Measurements from ENCODE around the gene ACRBP.

The ACRBP gene

GRCh38 chr12:6647083-6647604 lies at the start of gene ACRBP:
ACRBP (minus strand) TSS chr12:6647432; CDS start chr12:6647366, 66 bp downstream.
- DNase-seq = peak; percentile 76

DNA sequence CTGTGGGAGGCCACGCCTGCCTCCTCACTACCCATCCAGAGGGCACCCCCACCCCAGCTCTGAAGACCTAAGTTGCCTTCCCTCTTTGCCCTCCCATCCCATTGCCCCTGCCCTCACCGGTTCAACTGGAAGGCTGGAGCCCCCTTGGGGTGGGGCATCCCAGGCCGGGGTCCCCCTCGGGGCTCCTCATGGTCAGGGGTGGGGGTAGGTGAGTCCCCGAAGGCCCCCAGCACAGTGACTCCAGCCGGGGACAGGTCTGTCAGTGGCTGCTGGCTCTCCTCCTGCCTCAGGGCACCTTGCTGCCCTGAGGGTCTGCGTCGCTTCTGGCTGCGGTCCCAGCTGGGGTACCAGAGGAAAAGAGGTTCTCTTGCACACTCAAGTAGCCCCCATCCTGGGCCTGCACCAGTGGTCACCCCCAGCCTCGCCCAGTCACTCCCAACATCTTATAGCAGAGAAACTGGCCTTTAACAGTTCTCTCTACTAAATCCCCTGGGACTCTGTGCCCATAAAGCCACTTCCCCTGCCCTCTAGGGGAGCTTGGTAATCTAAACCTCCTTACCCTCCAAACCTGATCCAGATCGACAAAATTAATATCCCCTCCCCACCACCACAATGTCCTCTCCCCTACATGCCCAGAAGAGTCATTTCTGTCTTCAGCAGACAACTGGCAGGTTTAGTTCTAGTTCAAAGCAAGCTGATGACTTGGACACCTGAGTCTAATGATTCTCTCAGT lies 48.2 kb upstream of the ACRBP start:
- no peak for DNase-seq

DNA sequence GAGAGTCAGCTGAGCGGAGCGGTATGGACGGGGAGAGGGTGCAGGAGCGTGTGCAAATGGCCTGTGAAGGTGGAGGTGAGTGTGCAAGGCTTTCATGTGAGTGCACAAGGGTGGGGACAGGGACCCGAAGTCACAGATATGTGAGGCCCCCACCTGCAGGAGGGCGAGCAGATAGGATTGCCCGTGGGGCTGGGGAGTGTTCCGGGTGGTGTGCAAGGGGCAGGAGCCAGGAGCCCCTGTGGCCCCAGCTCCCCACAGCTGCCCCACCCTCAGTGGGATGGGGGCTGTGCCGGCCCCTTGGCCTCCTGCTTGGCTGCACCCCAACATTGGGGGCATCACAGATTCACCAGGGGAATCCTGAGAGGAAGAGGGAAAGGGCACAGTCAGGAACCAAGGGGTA lies 47.5 kb upstream of the ACRBP start:
- DNase-seq = no peak

- no peak for DNase-seq
Observed at GRCh38 chr12:6693832-6694355, 46.7 kb upstream of the ACRBP start.

- DNase-seq = no peak
Observed at GRCh38 chr12:6692888-6693287, 45.7 kb upstream of the ACRBP start.

- no peak for DNase-seq
Observed at GRCh38 chr12:6691473-6691872, 44.2 kb upstream of the ACRBP start.

GRCh38 chr12:6688999-6689882 lies 42.0 kb upstream of the ACRBP start, which contains the start of gene ZNF384:
ZNF384 (minus strand) TSS chr12:6689375; CDS start chr12:6679520, 9,855 bp downstream.
- peak; percentile 100 for DNase-seq

DNA sequence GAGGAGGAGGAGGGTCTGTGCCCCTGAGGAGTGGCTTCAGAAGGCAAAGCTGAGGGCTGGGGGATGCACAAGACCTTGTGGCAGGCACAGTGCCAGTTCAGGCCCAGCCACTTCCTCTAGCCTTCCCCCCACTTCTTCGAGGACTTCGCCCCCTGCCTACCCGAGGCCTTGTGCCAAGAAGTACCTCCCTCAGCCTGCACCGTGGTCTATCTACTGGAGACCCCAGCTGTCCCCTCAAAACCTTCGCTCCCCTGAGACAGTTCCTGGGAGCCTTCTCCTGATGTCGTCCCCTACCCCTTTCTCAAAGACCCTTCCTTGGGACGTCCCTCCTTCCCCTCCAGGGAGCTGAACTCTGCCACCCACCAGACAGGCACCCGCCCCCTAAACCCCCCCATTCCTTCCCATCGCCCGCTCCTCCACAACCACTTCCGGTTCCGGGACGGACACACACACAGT lies 41.3 kb upstream of the ACRBP start:
- DNase-seq = no peak

DNA sequence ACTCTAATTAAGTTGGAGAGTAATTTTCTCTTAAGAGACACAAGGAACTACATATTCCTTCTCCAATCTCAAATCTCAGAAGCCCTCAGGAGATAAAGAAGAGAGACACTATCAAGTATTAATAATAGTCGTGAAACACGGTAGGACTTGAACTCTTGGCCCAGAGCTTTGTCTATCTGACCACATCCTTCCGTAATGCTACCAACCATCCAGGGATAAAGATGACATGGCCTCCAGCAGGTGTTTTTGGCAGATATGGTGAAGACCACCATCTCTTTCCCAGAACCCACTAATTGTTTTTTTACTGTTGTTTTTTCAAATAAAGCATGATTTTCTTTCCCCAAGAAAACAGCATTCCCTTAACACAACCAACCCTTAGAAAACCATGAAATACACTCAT lies 38.6 kb upstream of the ACRBP start:
- no peak for DNase-seq

- DNase-seq = peak; percentile 75
Observed at GRCh38 chr12:6684609-6685008, 37.4 kb upstream of the ACRBP start.

GRCh38 chr12:6676962-6677361 lies 29.7 kb upstream of the ACRBP start:
- DNase-seq = no peak

- DNase-seq = no peak
Observed at GRCh38 chr12:6672143-6672542, 24.9 kb upstream of the ACRBP start.

DNA sequence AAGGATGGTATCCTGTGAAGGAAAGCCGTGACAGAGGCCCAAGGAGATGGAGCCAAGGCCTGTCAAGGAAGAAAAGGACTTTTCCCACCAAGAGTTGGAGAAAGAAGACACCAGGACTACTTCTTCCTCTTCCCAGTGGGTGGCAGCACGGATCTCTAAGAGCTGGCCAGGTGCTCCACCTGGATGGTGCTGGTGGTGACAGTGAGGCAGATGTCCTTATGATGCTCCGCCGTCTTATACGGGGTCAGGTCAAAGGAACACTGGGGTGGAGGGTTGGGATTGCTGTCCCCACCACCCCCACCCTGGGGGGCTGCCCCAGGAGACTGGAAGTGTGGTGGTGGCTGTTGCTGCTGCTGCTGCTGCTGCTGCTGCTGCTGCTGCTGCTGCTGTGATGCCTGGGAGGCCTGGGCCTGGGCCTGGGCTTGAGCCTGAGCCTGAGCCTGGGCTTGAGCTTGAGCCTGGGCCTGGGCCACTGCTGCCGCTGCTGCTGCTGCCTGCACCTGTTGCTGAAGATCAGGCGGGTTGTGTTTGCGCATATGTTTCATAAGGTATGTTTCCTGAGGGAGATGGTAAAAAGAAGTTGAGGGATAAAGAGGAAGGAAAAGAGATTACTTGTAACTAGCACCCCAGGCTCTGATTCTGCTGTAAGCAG lies 20.5 kb upstream of the ACRBP start:
- DNase-seq = peak; percentile 59

- no peak for DNase-seq
Observed at GRCh38 chr12:6666211-6666610, 19.0 kb upstream of the ACRBP start.

DNA sequence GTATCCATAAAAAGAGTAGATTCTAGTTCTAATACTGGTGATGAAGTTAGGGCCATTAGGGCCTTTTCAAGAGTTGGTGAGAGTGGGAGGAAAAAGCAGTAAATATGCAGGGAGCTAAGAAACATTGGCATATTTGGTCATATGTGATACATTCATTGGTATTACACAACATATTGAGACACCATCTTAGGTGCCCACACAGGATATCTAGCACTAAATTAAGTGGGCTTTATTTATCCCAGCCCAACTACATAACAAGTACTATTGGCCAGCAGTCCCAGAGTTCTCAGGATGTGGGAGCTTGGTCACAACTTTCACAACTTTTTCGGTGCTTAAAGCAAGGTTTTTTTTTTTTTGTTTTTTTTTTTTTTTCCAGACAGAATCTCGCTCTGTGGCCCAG lies 17.7 kb upstream of the ACRBP start:
- DNase-seq = no peak

DNA sequence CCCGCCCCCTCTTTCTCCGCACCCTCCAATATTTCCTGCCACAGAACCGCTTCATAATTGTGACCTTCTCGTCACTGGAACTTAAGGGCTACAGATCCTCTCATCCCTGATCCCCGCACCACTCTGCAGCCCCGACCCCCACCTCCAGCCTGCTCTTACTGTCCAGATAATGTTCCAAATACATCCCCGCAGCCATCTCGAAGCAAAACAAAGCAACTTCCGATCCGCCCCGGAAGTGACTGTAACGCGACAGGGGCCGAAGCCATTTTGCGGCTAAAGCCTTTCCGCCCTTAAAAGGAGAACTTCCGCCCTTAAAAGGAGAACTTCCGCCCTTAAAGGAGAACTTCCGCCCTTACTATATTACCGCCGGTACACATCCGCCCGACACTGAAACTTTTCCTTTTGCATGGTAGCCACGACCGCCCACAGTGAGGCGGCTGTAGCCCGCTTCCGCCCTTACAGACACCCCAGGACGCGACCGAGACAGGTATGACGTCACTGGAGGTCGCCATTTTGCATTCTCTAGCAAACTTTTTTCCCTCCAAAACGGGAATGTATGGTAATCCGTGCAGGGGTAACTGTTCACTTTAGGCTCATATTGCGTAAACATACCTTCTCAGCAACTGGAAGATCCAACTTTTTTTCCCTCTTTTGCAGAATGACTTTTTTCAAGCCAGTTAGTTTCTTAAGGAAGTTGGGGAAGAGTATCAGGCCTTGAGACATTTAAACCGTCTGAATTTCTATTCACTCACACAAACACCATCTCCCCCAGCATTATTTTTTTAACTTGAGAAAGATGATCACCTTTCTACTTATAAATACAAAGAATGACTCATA lies 15.9 kb upstream of the ACRBP start, which contains the start of gene ING4:
ING4 (minus strand) TSS at position 214 of the 837 bp plus-strand sequence; CDS start at position 196, 18 bp downstream.
- peak; percentile 100 for DNase-seq

GRCh38 chr12:6662602-6662905 lies 15.3 kb upstream of the ACRBP start:
- DNase-seq = peak; percentile 77

DNA sequence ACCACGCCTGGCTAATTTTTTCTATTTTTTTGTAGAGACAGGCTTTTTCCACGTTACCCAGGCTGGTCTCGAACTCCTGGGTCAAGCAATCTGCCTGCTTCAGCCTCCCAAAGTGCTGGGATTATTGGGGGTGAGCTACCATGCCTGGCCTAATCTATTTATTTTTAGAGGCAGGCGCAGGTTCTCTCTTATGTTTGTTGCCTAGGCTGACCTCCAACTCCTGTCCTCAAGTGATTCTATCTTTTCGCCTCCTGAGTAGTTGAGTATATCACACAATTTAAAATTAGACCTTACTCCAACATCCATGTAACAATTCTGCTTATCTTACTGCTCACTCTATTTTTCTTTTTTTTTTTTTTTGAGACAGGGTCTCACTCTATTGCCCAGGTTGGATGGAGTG lies 6.8 kb upstream of the ACRBP start:
- DNase-seq = no peak

DNA sequence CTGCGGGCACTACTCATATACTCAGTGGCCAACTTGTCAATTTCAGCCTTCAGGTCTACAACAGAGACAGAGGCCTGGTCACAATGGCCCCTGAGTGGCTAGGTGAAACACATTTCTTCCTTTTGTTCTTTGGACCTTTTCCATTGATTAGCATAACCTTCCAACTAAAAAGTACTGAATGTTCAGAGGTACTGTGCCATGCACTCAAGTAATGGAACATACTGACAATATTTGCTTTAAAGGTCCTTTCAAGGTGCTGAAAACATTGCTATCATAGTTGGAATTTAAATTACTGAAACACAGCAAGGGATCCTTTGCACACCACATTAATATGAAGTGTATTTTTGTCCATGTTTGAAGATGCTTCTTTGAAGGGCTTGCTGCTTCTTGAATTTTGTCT lies 6.1 kb upstream of the ACRBP start:
- no peak for DNase-seq

- DNase-seq = no peak
Observed at GRCh38 chr12:6652391-6652790, 5.2 kb upstream of the ACRBP start.

GRCh38 chr12:6650832-6651231 lies 3.6 kb upstream of the ACRBP start:
- DNase-seq = no peak

Measured in NCI-H82 (cell line).